Common myeloid progenitor, CD34-positive (primary cell): ENCODE results near the gene CSK.

Experiments used
- CTCF ChIA-PET: fragments of 350-600 bp; sonication (Branson Sonifier 250); formaldehyde crosslinking; loops from one replicate; lab custom pipeline; 2021; ENCODE audit warnings: antibody characterized with exemption; lab: Charles Lee
- POLR2A ChIA-PET: fragments of 350-600 bp; sonication (Branson Sonifier 250); formaldehyde crosslinking; loops from one replicate; lab custom pipeline; 2021; ENCODE audit warnings: antibody characterized with exemption; lab: Charles Lee
- DNase-seq, 3 donors: peaks; one replicate each; pipeline versions ENCODE4 v3.0.0 to v3.0.0-alpha.2; 2013
- H3K27ac ChIP-seq, 2 experiments: 1 replicate in 1 of 2; 2 replicates in 1 of 2; pipeline ENCODE4 v1.7.0; 2013; ENCODE audit warnings: inconsistent platforms in 2 of 2, low read length in 2 of 2, mild to moderate bottlenecking in 2 of 2, low read depth in 1 of 2, moderate library complexity in 1 of 2; ENCODE audit not compliant: severe bottlenecking in 2 of 2, insufficient read depth in 1 of 2, poor library complexity in 1 of 2
- H3K27me3 ChIP-seq, 5 experiments: replicated peaks in 2 of 5; 1 replicate in 3 of 5; 2 replicates in 2 of 5; pipeline versions ENCODE4 v1.6.1 to v1.7.0; 2013; ENCODE audit warnings: low read length in 4 of 5, mild to moderate bottlenecking in 2 of 5, moderate library complexity in 2 of 5, inconsistent platforms in 1 of 5; ENCODE audit not compliant: insufficient read depth in 5 of 5, control insufficient read depth in 4 of 5
- H3K36me3 ChIP-seq, 4 experiments: 1 replicate in 2 of 4; 2 replicates in 2 of 4; pipeline versions ENCODE4 v1.6.1 to v1.7.0; 2013; ENCODE audit warnings: low read length in 3 of 4, control low read depth in 1 of 4, mild to moderate bottlenecking in 1 of 4; ENCODE audit not compliant: control insufficient read depth in 4 of 4, insufficient read depth in 4 of 4
- H3K4me1 ChIP-seq, 4 experiments: 1 replicate in 3 of 4; 2 replicates in 1 of 4; pipeline versions ENCODE4 v1.6.1 to v1.7.1; 2013; ENCODE audit warnings: low read length in 3 of 4, mild to moderate bottlenecking in 3 of 4, control low read depth in 1 of 4, inconsistent platforms in 1 of 4, moderate library complexity in 1 of 4; ENCODE audit not compliant: control insufficient read depth in 4 of 4, insufficient read depth in 4 of 4; ENCODE audit errors: control extremely low read depth in 1 of 4
- H3K4me3 ChIP-seq, 7 experiments: 1 replicate in 4 of 7; 2 replicates in 3 of 7; pipeline versions ENCODE4 v1.5.1 to v1.7.0; 2013; ENCODE audit warnings: mild to moderate bottlenecking in 7 of 7, low read length in 6 of 7, moderate library complexity in 6 of 7, inconsistent platforms in 2 of 7, low read depth in 2 of 7, control low read depth in 1 of 7; ENCODE audit not compliant: insufficient read depth in 4 of 7, control insufficient read depth in 1 of 7; ENCODE audit errors: extremely low read depth in 1 of 7
- H3K9me3 ChIP-seq, 5 experiments: 1 replicate in 4 of 5; 2 replicates in 1 of 5; pipeline versions ENCODE4 v1.6.1 to v1.7.1; 2013; ENCODE audit warnings: low read length in 4 of 5, mild to moderate bottlenecking in 2 of 5, inconsistent platforms in 1 of 5, low read depth in 1 of 5, moderate library complexity in 1 of 5; ENCODE audit not compliant: control insufficient read depth in 4 of 5, insufficient read depth in 2 of 5; ENCODE audit errors: control extremely low read depth in 1 of 5
- WGBS: methylation state at CpG from one replicate; pipeline ENCODE4 v1.1.5; 2013; ENCODE audit not compliant: insufficient coverage; 5-methylcytosine and 5-hydroxymethylcytosine counted together

CSK gene

GRCh38 chr15:74827614-74828013, 45.7 kb downstream of the CSK start:
- ChIA-PET CTCF (interaction anchor here (0.5 to 1.6 kb wide), 4 partner anchors 9 to 68 kb away, joined by 3 to 5 read pairs (median 3); no protein-coding TSS in a partner anchor), POLR2A (no interaction called here)
- peaks cover 0 to 29% (median 9%) of the 10 kb centered on the region in 5 experiments for H3K27me3 ChIP-seq

GRCh38 chr15:74828835-74829234, 47.0 kb downstream of the CSK start:
- H3K4me1 ChIP-seq = peaks cover 0 to 21% (median 18%) of the 10 kb centered on the region in 4 experiments
- POLR2A ChIA-PET = no interaction called here
- CTCF ChIA-PET = interaction anchor here (1.0 to 1.7 kb wide), 8 partner anchors 8 to 73 kb away, joined by 3 to 5 read pairs (median 4); no protein-coding TSS in a partner anchor
- peaks cover 0 to 29% (median 9%) of the 10 kb centered on the region in 5 experiments for H3K27me3 ChIP-seq
- H3K27ac ChIP-seq = no peak overlapping the region
- no peak overlapping the region for H3K4me3 ChIP-seq
- peaks cover 0 to 2% (median 0%) of the 10 kb centered on the region in 4 experiments for H3K36me3 ChIP-seq
- 92% methylated on average over 6 of the region's 6 CpGs for WGBS
- DNase-seq = no peak
- no peaks in the 10 kb centered on the region for H3K9me3 ChIP-seq

More at GRCh38 chr15:74827614-74828013, 45.7 kb downstream of the CSK start:
- peaks cover 0 to 9% (median 6%) of the 10 kb centered on the region in 4 experiments for H3K4me1 ChIP-seq
- H3K9me3 ChIP-seq = no peaks in the 10 kb centered on the region
- H3K4me3 ChIP-seq = no peak overlapping the region
- WGBS = 64% methylated on average over 5 of the region's 5 CpGs
- H3K27ac ChIP-seq = no peak overlapping the region
- no peaks in the 10 kb centered on the region for H3K36me3 ChIP-seq
- DNase-seq = no peak

- H3K9me3 ChIP-seq = no peaks in the 10 kb centered on the region
- H3K4me1 ChIP-seq = peaks cover 0 to 23% (median 20%) of the 10 kb centered on the region in 4 experiments
- 100% methylated on average over 2 of the region's 3 CpGs for WGBS
- no peak overlapping the region for H3K4me3 ChIP-seq
- DNase-seq = no peak
- ChIA-PET CTCF (interaction anchor here (1.0 to 1.7 kb wide), 8 partner anchors 9 to 77 kb away, joined by 3 to 5 read pairs (median 4); partner anchors contain the start of gene FAM219B), POLR2A (no interaction called here)
- H3K36me3 ChIP-seq = peaks cover 0 to 3% (median 0%) of the 10 kb centered on the region in 4 experiments
- no peak overlapping the region for H3K27ac ChIP-seq
- H3K27me3 ChIP-seq = peaks cover 0 to 29% (median 9%) of the 10 kb centered on the region in 5 experiments
Observed at GRCh38 chr15:74829486-74829885, 47.6 kb downstream of the CSK start.

- Histone ChIP-seq H3K36me3 (peaks cover 0 to 3% (median 0%) of the 10 kb centered on the region in 4 experiments), H3K27ac (no peak overlapping the region), H3K4me1 (peaks cover 0 to 23% (median 20%) of the 10 kb centered on the region in 4 experiments), H3K9me3 (no peaks in the 10 kb centered on the region), H3K4me3 (no peak overlapping the region), H3K27me3 (peaks cover 0 to 29% (median 9%) of the 10 kb centered on the region in 5 experiments)
- ChIA-PET CTCF (interaction anchor here (0.7 to 1.7 kb wide), 10 partner anchors 8 to 195 kb away, joined by 3 to 5 read pairs (median 4); partner anchors contain the start of gene FAM219B), POLR2A (no interaction called here)
- DNase-seq = no peak
- 81% methylated on average over 5 of the region's 6 CpGs for whole genome bisulfite sequencing
Observed at GRCh38 chr15:74829991-74830390, 48.1 kb downstream of the CSK start.

GRCh38 chr15:74830868-74831267, 49.0 kb downstream of the CSK start:
- H3K9me3 ChIP-seq = no peaks in the 10 kb centered on the region
- H3K27me3 ChIP-seq = peaks cover 0 to 25% (median 9%) of the 10 kb centered on the region in 5 experiments
- peaks cover 0 to 10% (median 2%) of the 10 kb centered on the region in 4 experiments for H3K36me3 ChIP-seq
- no peak overlapping the region for H3K27ac ChIP-seq
- no peak overlapping the region for H3K4me3 ChIP-seq
- 100% methylated on average over 5 of the region's 5 CpGs for WGBS
- peaks cover 0 to 23% (median 20%) of the 10 kb centered on the region in 4 experiments for H3K4me1 ChIP-seq
- POLR2A ChIA-PET = no interaction called here
- CTCF ChIA-PET = interaction anchor here (0.7 to 1.7 kb wide), 5 partner anchors 9 to 120 kb away, joined by 3 to 4 read pairs (median 3); no protein-coding TSS in a partner anchor
- no peak for DNase-seq

- peaks cover 0 to 20% (median 15%) of the 10 kb centered on the region in 4 experiments for H3K4me1 ChIP-seq
- H3K27ac ChIP-seq = no peak overlapping the region
- 90% methylated on average over 12 of the region's 15 CpGs for WGBS
- H3K9me3 ChIP-seq = no peaks in the 10 kb centered on the region
- ChIA-PET POLR2A (no interaction called here), CTCF (interaction anchor here (1.0 to 2.3 kb wide), 6 partner anchors 10 to 60 kb away, joined by 3 to 8 read pairs (median 4); partner anchors contain the start of gene ULK3)
- H3K27me3 ChIP-seq = peaks cover 0 to 19% (median 6%) of the 10 kb centered on the region in 5 experiments
- DNase-seq = no peak
- H3K4me3 ChIP-seq = no peak overlapping the region
- H3K36me3 ChIP-seq = peaks cover 0 to 20% (median 7%) of the 10 kb centered on the region in 4 experiments
Observed at GRCh38 chr15:74831813-74832495, 50.1 kb downstream of the CSK start.
